DMS153 treated with DMSO at 0.1 percent for 48 hours (cell line): ENCODE data around the gene SFT2D2.
A peak's percentile ranks its signal among the peaks of the same experiment; 100 is the strongest.

Experiments
- DNase-seq: peaks from one replicate; lab custom pipeline; 2025; ENCODE audit not compliant: unreplicated experiment; lab: John Stamatoyannopoulos, UW

The SFT2D2 gene

DNA sequence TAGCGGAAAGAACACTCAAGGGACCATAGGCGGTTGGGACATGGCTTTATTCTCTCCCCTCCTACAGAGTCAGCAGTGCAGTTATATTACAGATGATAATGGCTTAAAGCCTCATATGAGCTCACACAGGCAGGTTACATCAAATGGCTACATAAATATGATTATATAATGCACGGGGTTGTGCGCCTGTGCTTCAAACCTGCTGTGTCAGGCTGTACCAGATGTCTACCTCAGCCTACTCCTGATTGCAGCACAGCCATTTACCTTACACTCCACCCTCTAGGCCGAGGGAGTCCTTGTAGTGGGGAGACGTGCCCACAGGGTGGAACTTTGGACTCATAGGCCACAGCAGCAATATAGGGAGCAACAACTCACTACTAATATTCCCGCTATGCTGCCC, 38.5 kb downstream of the SFT2D2 start:
- no peak for DNase-seq

DNA sequence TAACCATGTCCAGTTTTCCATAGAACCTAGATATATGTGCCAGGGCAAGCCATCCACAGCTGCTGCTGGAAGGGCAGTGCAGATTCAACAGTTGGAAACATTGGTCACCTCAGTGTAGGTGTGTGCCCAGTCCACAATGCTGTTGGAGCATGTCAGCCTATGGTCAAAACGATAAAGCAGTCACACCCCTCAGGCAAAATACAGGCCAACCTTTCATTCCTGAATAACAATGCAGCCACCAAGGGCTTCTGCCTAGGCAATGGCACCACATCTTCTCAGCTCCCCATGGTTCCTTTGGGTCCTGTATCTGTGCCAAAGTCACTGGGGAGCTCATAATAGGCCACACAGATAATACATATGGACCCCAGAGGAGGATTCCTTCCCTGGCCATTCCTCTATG, 39.8 kb downstream of the SFT2D2 start:
- DNase-seq: no peak

DNA sequence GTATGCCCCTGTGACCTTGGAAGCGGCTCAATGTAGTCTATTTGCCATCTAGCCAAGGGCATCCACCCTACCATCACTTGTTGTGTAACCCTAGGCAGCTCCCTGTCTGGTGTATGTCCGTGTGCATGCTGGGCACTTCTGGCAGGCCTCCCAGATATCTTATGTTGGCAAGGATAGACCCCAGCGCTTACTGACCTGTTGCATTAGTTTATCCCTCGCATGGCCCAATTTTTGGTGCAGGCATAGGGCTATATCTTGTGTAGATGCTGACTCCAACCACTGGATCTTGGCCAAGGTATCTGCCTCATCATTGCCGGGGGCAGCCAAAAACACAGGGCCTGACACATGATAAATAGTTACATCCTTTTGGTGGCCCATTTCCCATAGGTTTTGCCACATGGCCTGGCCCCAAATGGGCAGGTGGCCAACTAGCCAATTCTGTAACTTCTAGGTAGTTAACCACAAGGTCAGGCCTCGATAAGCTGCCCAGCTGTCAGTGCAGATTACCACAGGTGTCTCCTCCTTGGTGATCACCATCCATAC, 40.9 kb downstream of the SFT2D2 start:
- DNase-seq: no peak

DNA sequence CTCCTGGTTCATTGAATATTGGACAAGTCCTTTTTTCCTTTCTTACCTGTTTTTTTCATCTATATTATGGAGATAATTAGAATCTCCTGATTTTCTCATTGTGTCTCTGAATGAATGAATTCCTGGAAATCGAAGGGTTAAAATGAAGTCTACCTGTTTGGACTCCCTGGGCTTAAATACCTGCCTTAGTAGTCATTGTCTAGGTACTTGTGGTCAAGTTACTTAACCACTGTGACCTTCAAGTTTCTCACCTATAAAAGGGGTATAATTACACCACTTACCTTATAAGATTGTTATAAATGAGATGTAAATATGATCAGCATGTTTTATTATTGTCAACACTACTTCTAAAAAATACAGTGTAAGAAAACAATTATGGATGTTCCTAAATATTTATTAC, 45.8 kb downstream of the SFT2D2 start:
- DNase-seq: no peak

DNA sequence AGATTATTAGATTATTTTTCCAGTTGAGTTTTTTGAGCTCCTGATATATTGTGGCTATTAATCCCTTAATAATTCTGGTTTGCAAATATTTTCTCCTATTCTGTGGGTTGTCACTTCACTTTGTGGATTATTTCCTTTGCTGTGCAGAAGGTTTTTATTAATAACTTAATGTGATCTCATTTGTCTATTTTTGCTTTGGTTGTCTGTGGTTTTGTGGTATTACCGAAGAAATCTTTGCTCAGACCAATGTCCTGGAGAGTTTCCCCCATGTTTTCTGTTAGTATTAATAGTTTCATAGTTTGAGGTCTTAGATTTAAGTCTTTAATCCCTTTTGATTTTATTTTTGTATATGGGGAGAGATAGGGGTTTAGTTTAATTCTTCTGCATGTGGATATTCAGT, 47.8 kb downstream of the SFT2D2 start:
- DNase-seq: no peak

DNA sequence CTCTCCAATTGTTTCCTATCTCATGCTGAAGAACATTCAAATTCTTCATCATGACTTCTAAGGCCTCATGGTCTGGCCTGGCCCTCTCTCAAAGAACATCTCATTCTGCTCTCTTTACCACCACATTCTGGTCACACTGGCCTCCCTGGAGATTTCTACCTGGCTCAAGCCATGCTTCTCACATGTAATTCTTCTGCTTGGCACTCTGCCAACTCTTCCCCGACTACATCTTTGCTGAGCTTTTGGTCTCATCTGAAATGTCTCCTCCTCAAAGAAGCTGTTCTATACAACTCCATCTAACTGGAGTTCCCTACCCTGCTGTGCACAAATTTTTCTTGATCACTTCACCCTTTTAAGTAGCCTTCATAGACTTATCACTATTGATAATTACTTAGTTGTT, 53.4 kb downstream of the SFT2D2 start:
- no peak for DNase-seq

DNA sequence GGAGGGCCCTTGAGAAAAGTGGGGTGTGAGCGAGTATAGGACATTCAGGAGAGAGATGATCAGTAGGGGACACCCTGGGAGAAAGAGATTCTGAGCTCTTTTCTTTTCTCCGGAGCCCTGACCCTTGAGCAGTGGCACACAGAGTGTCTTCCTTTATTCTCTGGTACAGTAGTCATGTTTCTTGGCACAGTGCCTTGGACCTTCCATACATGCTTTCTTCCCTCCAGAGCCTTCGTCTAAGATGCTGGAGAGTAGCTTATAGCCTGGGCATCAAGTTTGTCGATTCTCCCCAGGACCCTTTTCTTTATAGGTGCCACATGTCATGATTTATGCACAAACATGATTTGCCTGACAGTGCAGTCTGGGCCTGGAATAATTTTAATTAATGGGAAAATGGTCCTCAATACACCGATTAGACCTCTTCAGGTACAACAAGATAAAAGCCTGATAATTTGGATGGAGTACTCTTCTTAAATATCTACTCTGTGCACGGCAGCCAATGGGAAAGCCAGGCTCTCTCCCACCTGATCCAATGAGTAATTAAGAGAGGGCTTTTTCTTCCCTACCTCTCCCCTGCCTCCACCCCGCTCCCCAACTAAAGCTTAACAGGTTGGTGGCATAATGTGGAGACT, 54.6 kb downstream of the SFT2D2 start, which contains the start of gene TBX19:
Gene TBX19 (plus strand): TSS at position 582 of the 632 bp plus-strand sequence. CDS start 214 bp downstream, outside the sequence.
- DNase-seq: no peak

DNA sequence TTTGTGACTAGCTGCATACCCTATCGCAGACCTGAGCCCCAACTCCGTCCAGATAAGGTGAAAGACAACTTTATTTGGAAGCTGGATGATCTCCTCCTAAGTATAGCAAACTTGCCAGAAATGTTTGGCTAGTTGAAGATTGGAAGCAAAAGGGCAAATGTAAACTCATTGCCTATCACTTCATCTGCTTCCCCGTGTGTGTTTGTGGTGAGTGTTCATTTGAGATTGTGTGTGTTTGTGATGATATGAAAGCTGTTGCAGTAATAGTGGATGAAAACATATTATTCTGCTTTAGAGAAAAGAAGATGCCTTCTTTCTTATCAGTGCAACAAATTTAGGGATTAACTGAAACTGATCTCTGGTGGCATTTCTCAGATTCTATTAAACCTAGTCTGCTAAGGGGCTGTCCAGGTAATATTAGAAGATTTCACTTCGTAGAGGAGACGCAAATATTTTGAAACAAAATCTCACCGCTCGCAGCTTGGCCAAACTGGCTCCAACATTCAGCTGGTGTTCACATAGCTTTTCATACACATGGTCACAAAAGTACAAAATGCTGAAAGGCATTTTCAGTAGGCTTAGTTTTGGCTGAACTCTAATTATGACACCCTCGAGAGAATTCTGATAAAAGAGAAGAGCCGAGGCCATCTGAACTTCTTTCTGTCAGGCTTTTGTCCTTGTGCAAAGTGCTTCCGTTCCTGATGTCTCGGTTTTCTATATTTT, 56.0 kb downstream of the SFT2D2 start:
- no peak for DNase-seq

DNA sequence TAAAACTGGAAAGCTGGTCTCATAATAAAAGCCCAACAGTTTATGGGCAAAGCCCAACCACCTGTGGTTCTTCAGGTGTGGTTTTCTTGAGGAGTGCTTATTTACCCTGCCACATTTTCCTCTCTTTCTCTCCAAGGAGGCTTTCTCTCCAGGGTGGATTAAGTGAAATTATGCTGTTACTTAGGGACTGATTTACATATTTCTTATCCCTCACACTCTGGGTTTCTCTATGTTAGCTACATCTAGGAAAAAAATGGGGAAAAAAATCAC, 59.7 kb downstream of the SFT2D2 start:
- DNase-seq: peak; percentile 48

DNA sequence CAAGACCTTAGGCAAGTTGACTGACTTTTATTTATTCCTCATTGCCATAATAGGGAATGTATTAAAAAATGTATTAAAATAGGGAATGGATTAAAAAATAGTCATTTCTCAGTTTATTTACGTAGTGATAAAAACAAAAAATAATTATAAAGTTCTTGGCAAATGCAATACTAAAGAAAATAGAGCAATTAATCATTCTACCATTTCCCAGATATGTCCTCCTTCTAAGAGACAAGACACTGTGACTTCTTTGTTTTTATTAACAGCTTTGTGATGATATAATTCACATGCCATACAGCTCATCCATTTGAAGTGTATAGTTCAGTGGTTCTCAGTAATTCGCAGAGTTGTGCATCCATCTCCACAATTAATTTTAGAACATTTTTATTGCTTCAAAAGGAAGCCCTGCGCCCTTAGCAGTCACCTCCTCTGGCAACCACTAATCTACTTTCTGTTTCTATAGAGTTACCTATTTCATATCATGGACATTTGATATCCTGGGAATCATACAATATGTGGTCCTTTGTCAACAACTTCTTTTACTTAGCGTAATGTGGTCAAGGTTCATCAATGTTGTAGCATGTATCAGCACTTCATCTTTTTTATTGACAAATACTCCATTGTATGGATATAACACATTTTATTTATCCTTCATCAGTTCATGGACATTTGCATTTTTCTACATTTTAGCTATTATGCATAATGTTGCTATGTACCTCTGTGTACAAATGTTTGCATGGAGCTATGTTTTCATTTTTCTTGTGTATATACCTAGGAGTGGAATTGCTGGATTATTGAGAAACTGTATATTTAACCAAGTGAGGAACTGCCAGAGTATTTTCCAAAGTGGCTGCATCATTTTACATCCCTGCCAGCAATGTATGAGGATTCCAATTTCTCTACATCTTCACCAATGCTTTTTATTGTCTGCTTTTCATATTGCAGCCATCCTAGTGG, 60.4 kb downstream of the SFT2D2 start:
- DNase-seq: no peak

DNA sequence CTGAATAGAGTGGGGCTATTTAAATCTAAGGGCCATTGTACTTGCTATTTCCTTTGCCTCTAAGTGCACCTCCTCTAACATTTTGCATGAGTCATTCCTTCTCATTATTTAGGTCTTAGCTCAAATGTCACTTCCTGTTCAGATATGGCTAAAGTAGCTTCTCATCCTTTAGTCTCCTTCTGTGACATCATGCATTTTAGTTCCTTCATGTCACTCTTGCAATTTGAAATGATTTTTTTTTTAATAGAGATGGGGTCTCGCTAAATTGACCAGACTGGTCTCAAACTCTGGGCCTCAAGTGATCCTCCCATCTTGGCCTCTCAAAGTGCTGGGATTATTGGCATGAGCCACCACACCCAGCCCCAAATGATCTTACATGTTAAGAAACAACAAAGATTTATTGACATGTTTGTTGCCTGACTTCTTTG, 61.4 kb downstream of the SFT2D2 start:
- peak; percentile 23 for DNase-seq

DNA sequence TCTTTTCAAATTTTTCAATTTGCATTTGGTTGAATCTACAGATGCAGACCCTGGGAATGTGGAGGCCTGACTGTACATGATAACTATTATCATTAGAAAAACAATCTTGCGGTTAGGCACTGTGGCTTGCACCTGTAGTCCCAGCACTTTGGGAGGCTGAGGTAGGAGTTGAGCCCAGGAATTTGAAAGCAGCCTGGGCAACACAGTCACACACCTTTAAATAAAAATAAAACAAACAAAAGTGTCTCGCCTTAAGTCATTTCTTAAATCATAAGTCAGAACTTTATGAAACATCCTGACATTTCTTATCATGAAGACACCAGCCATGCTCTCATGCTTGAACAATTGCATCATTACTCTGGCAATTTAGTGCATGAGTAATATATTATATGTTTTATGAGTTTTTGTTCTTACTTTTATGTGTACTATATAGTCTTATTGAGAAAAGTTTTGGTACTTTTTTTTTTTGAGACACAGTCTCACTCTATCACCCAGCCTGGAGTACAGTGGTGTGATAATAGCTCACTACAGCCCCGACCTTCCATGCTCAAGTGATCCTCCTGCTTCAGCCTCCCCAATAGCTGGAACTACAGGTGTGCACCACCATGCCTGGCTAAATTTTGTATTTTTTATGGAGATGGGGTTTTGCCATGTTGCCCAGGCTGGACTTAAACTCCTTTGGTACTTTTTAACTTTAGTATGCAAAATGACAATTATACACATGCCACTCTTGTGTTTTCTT, 62.7 kb downstream of the SFT2D2 start:
- DNase-seq: no peak

DNA sequence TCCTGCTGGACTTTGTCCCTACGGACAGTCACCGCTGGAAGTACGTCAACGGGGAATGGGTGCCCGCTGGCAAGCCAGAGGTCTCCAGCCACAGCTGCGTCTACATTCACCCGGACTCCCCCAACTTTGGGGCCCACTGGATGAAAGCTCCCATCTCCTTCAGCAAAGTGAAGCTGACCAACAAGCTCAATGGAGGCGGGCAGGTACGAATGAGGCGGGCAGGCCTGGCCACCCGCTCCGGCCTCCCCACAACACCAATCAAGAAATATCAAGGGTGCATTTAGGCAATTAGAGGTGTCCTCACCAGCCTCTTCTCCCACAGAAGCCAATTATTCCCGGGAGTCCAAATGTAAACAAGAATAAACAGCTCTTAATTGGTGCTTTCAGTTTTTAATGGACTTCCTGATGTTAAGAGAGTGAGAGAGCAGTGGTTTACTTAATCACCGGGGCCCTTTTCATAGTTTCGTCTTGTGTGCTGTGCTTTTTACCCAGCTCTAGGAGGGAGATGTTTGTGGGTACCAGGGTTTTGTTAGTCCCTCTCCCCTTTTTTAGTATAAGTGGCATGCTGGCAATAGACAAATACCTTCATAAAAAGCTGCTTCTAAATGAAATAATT, 65.5 kb downstream of the SFT2D2 start:
- no peak for DNase-seq

DNA sequence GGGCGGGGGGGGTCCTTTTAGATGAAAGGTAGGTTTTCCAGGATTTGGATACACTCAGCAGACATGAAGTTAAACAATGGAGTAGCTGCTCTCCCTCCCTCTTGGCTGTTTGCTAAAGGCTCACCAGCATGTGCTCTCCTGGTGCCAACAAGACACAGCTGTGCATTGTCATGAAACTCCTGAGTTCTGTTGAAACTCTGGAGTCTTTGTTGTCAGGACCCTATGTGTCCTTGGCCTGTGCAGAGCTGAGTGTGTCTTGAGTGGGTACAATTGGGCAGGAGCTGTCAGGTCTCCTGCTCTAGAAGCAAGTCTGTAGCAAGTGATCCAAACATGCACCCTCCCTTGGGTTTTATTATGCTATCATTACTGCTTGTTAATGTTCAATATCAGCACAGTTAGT, 67.6 kb downstream of the SFT2D2 start:
- no peak for DNase-seq

DNA sequence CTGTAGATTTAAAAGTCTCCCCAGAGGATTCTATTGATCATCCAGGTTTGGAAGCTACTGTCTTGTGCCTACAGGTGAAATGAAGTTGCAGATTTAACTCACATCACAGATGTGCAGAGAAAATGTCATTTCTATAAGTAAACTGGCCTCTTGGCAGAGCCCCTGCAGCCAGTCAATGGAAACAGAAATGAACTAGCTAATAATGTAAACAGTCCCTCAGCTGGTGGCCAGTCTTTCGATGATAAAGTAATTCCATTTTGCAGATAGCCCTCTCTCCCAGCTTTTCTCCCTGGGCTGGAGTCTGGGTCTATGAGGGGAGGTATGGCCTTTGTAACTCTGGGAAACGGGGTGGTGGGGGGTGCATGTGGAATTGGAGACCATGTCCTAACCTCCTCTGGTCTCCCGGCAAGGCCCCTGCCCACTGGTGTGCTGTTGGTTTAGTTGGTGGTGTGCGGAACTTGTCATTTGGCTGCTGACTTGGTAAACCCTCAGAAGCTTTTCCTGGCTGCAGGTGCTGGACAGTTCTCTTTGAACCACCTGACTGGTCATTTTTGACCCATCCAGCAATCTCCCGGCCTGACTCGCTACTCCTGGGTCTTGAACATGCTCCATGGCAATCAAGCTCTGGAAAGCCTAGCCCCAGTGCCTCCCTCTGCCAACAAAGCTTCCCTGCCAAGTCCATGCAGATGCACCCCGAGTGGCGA, 69.8 kb downstream of the SFT2D2 start:
- no peak for DNase-seq

DNA sequence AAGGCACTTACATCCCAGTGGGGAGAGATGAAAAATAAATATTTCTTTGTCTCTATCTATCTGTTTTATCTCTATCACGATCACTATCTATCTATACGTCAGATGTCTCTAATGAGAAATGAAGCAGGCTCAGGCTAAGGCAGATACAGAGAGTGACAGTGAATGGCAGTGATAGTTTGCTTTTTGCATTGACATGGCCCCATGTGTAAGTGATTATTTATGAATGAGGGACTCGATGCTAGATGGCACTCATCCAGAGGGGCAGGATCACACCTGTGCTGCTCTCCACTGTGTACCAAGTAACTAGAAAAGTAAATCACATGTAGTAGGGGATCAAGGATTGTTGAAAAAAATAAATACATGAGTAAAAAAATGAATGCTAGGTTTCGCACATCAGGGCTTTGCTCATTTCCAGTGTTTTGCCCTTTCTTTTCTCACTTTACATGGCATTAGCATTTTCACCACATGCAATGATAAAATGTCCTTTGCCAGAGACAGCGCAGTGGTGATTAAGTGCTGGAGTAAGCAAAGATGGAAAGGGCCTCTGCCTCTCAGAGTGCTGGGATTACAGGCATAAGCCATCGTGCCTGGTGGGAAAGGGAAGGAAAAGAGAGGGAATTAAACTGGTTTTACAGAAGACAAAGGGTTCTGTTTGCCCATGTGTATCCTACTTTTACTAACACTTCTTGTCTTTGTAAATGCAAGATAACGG, 71.4 kb downstream of the SFT2D2 start:
- DNase-seq: no peak

DNA sequence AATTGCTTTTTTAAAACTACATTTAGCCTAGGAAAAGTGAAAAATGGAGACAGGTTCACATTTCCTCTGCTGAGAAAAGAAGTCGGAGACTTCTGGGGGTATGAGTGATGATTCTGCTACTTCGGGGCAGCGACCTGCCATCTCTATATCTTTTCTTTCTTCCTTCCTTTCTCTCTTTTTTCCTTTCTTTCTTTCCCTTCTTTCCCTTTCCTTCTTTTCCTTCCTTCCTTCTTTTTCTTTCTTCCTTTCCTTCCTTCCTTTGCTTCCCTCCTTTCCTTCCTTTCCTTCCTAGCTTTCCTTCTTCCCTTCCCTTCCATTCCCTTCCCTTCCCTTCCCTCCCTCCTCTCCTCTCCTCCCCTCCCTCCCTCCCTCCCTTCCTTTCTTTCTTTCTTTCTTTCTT, 72.6 kb downstream of the SFT2D2 start:
- no peak for DNase-seq

DNA sequence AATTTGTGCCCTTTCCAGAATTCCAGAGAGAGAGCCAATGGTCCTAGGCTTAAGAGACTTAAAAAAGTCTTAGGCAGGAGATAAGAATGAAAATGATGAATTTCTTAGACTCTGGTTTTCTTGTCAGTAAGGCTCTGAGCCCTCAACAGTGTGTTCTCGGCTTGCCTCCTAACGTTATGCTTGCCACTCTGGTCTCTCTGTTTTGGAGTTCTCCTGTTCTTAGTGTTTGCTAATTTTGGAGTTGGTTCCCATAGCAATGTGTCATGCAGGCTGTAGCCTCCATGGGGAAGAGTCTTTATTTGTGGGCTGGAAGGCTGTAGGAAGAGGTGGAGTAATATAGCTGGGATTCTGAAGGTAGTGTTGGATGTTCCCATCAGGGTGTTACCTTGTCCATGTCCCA, 74.8 kb downstream of the SFT2D2 start:
- no peak for DNase-seq

DNA sequence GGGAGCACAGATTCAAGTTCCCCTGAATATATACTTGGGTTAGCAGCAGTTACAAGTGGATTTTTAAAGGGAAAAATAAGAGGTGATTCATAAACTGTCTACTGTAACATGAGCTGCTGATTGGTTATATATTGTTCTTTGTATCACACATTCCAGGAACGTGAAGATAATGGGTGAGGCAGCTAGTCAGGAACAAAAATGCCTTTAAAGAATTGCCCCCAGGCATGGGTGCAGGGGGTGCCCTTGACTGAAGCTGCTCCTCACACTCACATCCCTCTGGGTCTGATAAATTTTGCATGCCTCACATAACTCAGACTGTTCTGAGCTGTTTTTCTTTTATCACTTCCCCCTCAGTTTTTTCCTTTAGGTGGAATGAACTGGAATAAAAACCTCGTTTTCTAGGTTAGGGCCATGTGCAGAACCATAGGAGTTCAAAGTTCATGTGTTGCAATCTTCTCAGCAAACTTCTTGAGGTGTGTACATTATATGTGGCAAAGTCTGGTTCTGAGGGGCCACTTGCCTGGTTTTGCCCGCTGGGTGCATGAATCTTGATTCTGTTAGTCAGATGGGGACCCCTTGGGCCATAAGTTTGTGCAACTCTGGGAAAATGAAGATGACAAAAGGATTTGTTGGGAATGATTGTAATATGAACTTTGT, 76.0 kb downstream of the SFT2D2 start:
- DNase-seq: no peak
